Measurements from ENCODE around the gene PAQR7.

Gene PAQR7

GRCh38 chr1:25906644-25907300 lies 31.3 kb upstream of the PAQR7 start:
- no peaks in the 10 kb centered on the region for H3K27me3 ChIP-seq (ENCODE audit: control insufficient read depth, insufficient read depth, low read length)
- peak overlapping the region; percentile 83 for H2AFZ ChIP-seq
- no peaks in the 10 kb centered on the region for H3K79me2 ChIP-seq
- peak overlapping the region; percentile 65 for H3K4me3 ChIP-seq (ENCODE audit: low read depth, low read length)
- H3K4me1 ChIP-seq, result no peaks in the 10 kb centered on the region
- no peaks in the 10 kb centered on the region for H3K9me3 ChIP-seq (ENCODE audit: control insufficient read depth, low read length)
- peak overlapping the region; percentile 90 for H3K4me2 ChIP-seq (ENCODE audit: low read length)
- TF ChIP-seq CTCF (IDR thresholded peaks at IDR 0.05), result no peak
- H3K36me3 ChIP-seq (ENCODE audit: control insufficient read depth, insufficient read depth, low read length), result no peaks in the 10 kb centered on the region
- H3K9ac ChIP-seq, result no peak overlapping the region
- peak overlapping the region; percentile 36 for H3K27ac ChIP-seq

GRCh38 chr1:25905680-25906643 lies 30.5 kb upstream of the PAQR7 start, which contains the start of gene STMN1:
TSS of gene STMN1 (minus strand) at chr1:25906419. CDS start at chr1:25904676, 1,743 bp downstream.
- peak within 1 kb of the TSS; percentile 66 for H3K27ac ChIP-seq

GRCh38 chr1:25904943-25905679 lies 29.6 kb upstream of the PAQR7 start:
- peak overlapping the region; percentile 66 for H3K27ac ChIP-seq
- H3K4me1 ChIP-seq, result no peaks in the 10 kb centered on the region
- H3K9me3 ChIP-seq (ENCODE audit: control insufficient read depth, low read length), result no peaks in the 10 kb centered on the region
- H3K79me2 ChIP-seq, result no peaks in the 10 kb centered on the region
- H3K36me3 ChIP-seq (ENCODE audit: control insufficient read depth, insufficient read depth, low read length), result no peaks in the 10 kb centered on the region
- no peaks in the 10 kb centered on the region for H3K27me3 ChIP-seq (ENCODE audit: control insufficient read depth, insufficient read depth, low read length)
- no peak overlapping the region for H3K9ac ChIP-seq
- TF ChIP-seq CTCF (IDR thresholded peaks at IDR 0.05), result no peak
- peak overlapping the region; percentile 78 for H3K4me3 ChIP-seq (ENCODE audit: low read depth, low read length)
- peak overlapping the region; percentile 83 for H2AFZ ChIP-seq
- H3K4me2 ChIP-seq (ENCODE audit: low read length), result peak overlapping the region; percentile 90

More at GRCh38 chr1:25905680-25906643, 30.5 kb upstream of the PAQR7 start, which contains the start of gene STMN1:
- H3K79me2 ChIP-seq, result no peaks in the 10 kb centered on the region
- no peaks in the 10 kb centered on the region for H3K9me3 ChIP-seq (ENCODE audit: control insufficient read depth, low read length)
- no peaks in the 10 kb centered on the region for H3K36me3 ChIP-seq (ENCODE audit: control insufficient read depth, insufficient read depth, low read length)
- no peaks in the 10 kb centered on the region for H3K4me1 ChIP-seq
- H3K4me2 ChIP-seq (ENCODE audit: low read length), result peak within 1 kb of the TSS; percentile 90
- peak within 1 kb of the TSS; percentile 83 for H2AFZ ChIP-seq
- peak within 1 kb of the TSS; percentile 78 for H3K4me3 ChIP-seq (ENCODE audit: low read depth, low read length)
- H3K27me3 ChIP-seq (ENCODE audit: control insufficient read depth, insufficient read depth, low read length), result no peaks in the 10 kb centered on the region
- TF ChIP-seq CTCF (IDR thresholded peaks at IDR 0.05), result no peak
- no peak within 1 kb of the TSS for H3K9ac ChIP-seq

- no peaks in the 10 kb centered on the region for H3K9me3 ChIP-seq (ENCODE audit: control insufficient read depth, low read length)
- H3K36me3 ChIP-seq (ENCODE audit: control insufficient read depth, insufficient read depth, low read length), result no peaks in the 10 kb centered on the region
- no peaks in the 10 kb centered on the region for H3K79me2 ChIP-seq
- no peak overlapping the region for H3K9ac ChIP-seq
- H3K4me3 ChIP-seq (ENCODE audit: low read depth, low read length), result no peak overlapping the region
- H3K27me3 ChIP-seq (ENCODE audit: control insufficient read depth, insufficient read depth, low read length), result no peaks in the 10 kb centered on the region
- no peak overlapping the region for H3K27ac ChIP-seq
- no peaks in the 10 kb centered on the region for H3K4me1 ChIP-seq
- no peak overlapping the region for H2AFZ ChIP-seq
- H3K4me2 ChIP-seq (ENCODE audit: low read length), result no peak overlapping the region
- no peak for TF ChIP-seq CTCF (IDR thresholded peaks at IDR 0.05)
Observed at GRCh38 chr1:25903986-25904385, 28.5 kb upstream of the PAQR7 start.

Measured in parathyroid adenoma (tissue), 2 donors.